NCI-H82 treated with DMSO at 0.1 percent for 48 hours (cell line): ENCODE measurements around the gene CBX6.

Experiments
- DNase-seq: peaks from one replicate; lab custom pipeline; 2025; ENCODE audit not compliant: unreplicated experiment; lab: John Stamatoyannopoulos, UW

Gene CBX6

DNA sequence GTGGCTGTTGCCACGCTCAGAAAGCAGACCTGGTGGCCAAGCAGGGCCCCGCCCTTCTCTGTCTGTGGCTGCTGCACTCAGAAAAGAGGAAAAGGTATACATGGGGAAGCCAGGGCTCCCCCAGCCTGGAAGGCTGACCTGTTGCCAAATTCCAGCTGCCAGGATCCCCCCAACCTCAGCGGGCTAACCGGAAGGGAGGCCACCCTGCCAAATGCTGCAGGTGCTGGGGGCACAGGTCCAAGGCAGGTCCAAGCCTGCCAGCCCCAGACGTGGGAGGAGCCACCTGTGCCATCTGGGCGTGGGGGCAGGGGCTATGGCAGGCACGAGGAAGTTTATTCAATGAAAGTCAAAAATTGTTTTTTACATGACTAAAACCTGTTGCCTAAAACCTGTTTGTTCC lies 30.8 kb downstream of the CBX6 start:
- DNase-seq = no peak

DNA sequence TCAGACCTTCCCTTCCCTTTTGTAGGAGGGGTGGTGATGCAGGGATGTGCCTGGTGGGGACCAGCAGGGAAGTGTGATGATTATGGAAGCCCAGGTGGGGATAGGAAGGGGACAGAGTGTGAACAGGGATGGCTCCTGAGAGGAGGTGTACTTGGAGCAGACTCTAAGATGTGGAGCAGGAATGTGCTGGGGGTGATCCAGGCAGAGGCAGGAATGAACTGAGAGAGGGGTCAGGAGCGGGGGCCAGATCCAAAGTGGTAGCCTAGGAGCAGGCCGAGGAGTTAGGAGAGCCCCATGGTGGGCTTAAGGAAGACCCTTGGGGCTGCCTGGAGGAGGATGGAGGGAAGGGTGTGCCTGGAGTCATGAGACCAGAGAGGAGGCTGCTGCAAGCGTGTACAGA lies 31.9 kb downstream of the CBX6 start:
- no peak for DNase-seq

DNA sequence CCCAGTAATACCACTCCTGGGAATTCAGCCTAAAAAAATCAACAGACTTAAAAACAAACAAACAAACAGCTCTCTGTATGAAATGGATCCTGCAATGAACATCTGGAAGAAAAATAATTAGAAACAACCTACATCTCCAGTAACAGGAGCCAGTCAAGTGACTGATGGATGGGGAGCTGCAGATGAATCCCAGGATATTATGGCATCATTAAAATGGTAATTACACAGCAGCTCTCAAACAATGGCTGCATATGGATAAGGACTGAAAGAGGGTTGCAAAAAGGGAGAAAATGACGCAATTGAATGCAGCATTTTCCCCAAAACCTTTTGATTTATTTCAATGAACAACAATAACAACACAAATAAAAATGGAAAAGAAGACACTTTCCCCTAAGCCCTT lies 32.3 kb downstream of the CBX6 start:
- no peak for DNase-seq

DNA sequence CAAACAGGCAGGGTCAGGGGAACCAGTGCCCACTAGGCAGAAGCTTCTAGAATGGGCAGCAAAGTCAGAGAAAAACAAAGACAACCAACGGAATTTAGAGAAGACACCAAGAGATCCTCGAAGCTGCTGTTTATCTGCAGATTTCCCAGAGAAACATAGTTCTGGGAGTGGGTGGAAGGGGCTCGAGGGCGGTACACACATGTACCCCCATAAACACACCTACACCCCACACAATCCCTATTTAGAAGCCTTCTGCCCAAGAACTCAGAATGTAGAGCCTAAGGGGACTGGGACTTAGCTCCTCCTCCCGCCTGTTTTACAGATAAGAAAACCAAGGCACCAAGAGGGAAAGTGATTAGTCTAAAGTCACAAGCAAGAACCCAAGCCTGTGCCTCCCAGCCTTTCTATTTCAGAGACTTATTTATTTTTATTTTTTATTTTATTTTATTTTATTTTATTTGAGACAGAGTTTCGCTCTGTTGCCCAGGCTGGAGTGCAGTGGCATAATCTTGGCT lies 34.5 kb downstream of the CBX6 start:
- DNase-seq = no peak

DNA sequence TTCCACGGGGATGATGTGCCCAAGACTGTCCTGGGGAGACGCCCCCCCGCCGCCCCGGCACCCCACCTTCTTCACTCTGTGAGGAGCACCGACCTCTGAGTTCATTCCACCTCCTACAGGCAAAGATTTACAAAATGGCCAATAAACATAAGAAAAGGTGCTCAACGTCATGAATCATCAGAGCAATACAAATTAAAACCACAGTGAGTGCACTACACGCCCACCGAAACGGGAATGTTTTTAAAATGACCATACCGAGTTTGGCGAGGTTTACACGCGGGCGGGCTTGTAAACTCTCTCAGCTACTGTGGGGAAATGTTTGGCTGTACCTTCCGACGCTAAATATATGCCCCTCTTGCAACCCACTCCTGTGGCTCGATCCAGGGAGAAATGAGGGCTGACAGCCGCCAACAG lies 36.1 kb downstream of the CBX6 start:
- no peak for DNase-seq

DNA sequence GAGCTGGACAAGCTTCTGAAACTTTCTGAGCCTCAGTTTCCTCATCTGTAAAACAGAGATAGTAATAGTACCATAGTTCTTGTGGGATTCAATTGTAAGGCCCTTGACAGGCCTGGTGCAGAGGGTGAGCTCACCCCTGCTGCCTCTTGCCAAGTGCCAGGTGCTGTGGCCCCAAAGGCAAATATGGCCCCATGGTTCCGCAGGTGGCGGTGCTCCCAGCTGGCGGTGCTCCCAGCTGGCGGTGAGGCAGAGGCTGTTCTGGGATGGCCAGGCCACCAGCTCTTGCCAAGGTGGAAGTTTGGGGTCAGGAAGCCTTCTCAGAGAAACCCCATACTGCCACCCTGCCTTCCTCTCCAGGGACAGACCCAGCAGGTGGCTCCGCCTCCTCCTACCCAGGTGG lies 37.0 kb downstream of the CBX6 start:
- DNase-seq = no peak

DNA sequence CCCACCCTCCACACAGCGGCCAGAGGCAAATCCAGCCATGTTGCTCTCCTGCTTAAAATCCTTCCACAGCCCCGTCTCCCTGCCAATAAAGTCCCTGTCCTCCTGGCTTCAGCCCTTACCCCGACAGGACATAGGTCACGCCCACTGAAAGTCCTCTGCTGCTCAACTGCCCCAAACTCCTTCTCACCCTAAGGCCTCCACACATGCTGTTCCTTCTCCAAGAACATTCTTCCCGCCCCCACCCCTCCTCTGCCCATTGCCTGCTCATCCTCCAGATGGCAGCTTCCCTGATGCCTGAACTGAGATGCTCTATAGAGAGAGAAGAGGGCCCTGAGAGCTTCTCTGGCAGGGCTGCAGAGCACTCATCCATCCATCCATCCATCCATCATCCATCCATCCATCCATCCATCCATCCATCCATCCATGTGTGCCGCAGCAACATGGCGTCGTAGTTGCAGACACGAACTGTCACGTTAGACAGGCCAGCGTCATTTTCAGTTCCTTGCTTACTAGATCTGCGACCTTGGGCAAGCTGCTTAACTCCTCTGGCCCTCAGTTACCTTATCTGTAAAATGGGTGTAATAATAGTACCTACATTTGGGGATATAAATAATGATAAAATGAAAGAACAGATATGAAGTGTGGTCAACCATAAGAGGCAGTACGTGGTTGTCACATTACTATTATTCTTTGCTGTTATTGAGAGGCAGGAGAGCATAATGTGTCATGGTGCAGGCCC lies 37.6 kb downstream of the CBX6 start:
- DNase-seq = no peak

DNA sequence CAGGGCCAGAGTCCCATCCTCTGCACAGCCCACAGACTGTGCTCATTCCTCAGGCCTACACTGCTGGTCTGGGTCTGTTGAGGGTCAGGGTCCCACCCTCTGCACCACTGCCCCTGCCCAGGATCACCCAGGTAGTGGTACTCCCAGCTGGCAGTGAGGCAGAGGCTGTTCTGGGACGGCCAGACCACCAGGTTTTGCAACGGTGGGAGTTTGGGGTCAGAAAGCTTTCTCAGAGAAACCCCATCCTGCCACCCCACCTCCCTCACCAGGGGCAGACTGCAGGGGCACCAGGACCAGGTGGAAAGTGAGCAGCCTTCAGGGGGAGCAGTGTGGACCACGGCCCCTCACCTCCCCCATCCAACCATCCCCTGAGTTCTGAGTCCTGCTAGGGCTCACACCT lies 39.0 kb downstream of the CBX6 start:
- no peak for DNase-seq

DNA sequence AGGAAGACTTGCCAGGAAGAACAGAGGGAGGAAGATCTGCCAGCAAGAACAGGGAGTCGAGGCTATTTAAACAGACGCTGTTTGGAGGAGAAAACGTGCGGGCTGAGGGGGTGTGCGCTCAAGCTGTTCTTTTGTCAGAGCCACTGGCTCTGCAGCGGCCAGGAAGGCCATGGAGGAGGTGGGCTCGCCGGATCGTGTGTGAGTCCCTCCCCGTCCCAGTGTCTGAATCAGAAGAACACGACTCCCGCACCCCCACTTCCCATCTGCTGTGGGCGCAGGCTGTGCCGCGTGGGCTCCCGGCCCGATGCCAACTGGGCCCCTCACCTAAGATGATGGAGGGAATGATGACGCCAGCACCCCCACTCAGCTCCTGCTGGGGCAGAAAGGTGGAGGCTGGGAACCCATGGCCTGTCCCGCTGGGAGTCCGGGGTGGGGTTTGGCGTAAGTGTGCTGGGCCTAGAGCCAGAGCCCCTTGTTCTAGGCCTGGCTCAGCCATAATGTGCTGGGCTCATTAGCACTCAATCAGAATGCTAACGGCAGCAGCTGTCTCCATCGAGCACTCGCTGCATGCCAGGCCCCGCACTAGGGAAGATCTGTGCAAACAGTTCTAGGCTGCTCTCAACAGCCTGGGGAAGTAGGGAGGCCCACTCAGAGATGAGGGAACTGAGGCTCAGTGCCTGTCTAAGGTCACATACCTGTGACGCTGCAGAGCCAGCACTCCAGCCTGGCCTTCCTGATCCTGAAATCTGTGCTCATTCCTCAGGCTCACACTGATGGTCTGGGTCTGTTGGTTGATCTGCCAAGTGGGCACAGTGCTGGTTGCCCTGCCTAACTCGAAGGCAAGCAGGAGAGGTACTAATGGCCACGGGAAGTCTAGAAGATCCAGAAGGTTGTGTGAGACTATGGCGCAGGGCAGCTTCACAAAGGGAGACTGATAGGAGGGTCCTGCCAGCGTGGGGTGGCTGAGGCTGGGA lies 39.7 kb downstream of the CBX6 start:
- DNase-seq = no peak

DNA sequence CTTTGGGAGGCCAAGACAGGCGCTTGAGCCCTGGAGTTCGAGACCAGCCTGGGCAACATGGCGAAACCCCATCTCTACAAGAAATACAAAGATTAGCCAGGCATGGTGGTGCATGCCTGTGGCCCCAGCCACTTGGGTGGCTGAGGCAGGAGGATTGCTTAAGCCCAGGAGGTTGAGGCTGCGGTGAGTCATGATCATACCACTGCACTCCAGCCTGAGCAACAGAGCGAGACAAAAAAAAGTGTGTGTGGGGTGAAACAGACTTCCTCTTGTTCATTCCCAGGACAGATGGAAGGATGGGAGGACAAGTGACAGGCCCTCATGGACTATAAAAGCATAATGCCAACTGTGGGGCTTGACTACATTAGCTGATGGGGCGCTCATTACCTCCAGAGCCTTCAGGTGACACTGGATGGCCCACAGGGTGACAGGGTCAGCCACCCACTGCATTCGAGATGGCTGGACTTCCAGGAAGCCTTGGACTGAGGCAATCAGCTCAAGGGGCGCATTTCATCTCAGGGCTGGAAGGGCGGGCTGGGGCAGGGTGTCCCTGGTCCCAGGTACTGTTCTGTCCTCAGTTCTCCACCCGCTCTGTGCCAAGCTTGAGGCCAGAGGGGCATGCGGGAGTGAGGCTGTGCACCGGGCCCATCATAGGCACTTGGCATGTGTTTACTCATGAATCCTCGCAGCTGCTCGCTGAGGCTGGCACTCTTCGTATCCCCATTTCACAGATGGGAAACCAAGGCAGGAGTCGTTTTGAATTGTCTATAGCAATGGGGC lies 40.7 kb downstream of the CBX6 start:
- DNase-seq = no peak

DNA sequence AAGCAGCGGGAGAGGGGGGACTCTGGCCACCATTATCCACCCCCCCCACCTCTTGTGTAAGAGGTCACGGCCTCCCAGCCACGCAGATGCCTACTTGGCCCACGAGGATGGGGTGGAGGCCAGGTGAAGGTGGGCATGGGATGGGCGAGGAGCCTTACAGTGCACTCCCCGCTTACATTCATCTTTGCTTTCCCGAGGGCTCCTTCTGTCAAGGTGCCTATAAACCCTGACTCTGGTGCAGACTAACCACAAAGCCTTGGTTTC lies 41.2 kb downstream of the CBX6 start:
- no peak for DNase-seq

DNA sequence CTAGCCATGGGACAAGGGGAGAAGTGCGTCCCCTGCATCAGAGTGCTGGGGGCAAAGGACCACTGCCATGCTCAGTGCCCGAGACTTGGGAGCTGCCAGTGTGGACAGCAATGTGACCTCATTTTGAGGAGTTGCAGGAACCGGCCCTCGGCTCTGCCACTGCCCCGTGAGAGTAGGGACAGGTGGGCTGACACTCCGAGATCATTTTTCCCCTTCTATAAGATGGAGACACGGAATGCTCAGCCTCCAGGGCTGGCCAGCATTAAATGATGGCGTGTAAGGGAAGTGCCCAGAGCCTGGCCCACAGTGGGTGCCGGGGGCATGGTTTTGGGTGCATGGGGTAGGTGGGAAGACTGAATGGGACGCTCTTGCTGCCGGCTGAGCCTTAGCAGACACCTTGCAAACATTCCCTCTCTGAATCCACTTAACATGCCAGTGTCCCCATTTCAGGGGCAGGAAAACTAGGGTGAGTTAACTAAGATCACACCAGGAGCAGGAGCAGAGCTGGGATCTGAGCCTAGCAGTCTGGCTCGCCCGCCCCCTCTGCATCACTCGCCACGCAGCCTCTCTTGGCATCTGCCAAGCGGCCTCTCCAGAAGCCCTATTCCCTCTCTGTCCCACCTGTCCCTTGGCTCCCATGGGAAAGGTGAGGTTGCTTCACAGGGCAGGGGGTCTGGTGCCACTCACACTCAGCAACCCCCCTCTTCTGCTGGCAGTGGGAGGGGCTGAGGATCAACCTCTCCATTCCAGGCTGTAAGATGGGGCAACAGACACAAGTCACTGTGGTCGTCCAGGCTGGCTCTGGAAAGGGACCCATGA lies 41.8 kb downstream of the CBX6 start:
- no peak for DNase-seq

DNA sequence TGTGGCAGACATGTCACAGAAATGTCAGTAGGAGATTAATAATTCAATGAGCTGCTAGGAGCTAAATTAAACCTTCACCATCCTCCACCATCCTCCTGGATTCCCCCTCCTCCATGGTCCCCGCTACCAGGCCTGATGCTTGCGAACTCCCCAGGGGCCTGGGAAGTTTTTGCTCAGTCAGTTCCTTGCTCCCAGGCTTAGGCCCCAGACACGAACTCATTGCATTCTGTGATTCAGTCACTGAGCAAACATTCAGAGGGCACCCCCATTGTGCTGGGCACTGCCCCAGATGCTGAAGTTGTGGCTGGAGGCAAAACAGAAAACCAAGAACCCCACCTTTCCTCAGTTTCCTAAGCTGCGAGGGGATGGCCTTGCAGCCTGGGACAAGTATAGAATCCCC lies 42.5 kb downstream of the CBX6 start:
- no peak for DNase-seq

DNA sequence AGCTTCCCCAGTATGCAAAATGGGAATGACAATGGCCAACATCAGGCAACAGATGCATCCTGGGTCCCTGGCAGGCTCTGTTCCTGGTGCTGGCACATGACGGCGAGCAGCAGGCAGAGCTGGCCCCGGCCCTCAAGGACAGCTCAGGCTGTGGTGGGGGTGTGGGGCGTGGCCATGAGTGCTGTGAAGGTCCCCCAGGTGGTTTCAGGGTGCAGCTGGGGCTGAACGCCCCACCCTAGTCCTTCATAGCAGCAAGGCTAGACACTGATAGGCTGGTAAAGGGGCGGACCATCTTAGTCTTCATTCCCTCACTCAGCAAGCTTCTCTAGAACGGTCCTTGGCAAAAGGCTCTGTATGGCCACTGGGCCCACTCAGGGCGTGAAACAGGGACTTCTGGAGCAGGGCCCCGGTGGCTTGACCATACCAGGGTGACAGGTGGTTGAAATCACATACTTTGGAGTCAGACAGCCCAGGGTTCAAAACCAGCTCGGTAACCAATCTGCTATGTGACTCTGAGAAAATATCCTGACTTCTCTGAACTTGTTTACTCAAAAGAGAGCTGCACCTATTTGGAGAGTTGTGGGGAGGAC lies 43.3 kb downstream of the CBX6 start:
- no peak for DNase-seq

DNA sequence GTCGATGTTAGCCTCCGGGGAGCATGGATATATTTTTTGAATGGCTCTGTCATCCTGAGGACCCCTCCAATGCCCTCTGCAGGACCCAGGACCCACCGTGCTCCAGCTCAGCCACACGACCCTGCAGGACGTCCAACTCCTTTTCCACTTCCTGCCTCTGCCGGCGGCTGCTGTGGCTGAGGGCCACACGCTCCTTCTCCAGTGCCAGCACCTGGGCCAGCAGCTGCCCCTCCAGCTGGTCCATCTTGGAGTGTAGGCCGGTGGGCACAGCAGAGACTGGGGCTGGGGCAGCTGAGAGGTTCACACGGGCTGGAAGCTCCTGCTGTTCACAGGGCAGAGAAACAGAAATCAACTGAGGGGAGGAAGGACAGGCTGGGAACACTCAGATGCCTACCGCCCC lies 43.8 kb downstream of the CBX6 start:
- DNase-seq = no peak

DNA sequence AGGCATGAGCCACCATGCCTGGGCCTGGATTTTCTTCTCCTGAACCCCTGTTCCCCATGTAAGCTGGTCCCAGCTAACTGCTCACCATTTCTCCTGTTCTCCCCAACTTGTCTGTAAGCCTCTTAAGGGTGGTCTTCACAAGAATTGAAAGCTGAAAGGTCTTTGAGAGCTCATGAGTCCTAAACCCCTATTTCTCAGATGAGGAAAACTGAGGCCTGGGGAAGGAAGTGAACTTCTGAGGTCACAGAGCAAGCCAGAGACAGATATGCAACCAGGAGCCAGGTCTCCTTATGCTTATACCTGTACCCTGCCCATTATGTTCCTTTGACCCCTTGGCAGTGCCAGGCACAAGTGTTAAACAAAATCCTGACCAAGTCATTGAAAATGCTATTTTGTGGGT lies 44.5 kb downstream of the CBX6 start:
- DNase-seq = no peak

DNA sequence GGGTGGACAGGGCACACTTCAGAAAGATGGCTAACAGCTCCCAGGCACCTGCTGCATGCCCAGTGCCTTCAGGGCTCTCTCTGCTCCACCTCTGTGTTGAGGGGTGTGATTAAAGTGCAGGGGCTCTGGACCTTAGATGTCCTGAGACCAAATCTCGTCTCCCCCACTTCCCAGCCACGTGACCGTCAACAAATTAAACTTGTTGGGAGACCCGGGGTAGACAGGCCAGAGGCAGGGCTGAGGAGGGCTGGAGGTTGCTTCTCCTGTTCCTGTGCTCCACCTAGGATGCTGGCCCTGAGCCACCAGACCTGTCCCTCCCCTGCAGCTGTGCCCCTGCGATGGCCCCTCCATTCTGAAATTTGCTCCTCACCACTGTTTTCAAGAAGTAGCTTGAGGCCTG lies 45.2 kb downstream of the CBX6 start:
- no peak for DNase-seq

DNA sequence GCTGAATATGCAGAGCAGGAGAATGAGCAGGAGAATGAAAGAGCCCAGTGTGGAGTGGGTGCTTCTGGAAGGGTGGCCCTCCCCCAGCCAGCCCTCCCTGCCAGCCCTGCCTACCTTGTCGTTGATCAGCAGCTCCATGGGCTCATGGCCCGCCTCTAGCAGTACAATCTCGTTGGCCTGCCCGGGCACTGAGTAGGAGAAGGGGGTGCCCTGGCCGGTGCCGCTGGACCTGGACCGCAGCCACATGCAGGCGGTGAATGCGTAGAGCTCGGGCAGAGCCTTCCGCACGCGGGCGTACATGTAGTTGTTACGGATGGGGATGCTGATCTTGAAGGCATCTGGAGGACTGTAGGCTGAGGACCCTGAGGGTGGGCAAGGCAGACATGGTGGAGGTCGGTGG lies 45.6 kb downstream of the CBX6 start:
- DNase-seq = no peak

DNA sequence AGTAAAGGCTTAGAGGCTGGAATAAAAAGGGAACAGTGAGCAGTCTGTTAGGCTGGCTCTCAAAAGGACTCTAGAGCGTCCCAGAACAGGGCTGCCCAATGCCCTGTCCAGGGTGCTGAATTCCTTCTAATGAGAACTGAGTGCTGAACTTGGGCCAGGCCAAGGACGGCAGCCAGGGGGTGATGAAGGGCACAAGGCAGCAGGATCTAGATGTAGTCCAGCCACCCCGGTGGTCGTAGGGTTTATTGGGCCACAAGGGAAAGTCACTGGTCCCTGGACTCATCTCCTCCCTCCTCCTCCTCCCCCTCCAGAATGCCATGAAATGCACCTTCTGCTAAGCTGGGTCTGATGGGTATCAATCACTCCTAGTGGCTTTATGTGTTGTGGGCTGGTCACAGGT lies 47.4 kb downstream of the CBX6 start:
- no peak for DNase-seq

DNA sequence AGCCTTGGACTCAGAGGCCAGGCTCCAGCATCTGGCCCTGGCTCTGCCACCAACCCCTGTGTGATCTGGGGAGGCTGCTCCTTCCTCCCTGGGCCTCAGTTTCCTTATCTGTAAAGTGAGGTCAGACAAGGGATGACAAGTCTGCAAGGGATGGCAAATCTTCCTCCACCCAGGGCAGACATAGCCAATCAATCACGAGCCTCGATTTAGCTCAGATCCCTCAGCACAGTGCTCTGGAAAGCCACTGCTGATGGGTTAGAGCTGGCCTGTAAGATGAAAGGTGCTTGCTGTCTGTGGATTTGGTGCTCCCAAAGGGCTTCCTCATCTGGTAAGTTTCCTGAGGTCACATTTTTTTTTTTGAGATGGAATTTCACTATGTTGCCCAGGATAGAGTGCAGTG lies 48.4 kb downstream of the CBX6 start:
- no peak for DNase-seq
